OCI-LY7 (cell line): ENCODE results near the gene GRIK2. TPM values are rescaled to one million over a fixed set of nuclear protein-coding genes. Genes with fewer than 3 reads are reported as not detected.

Experiments used
- BruUV-seq: library from RNA; stranded (reverse); fragments of 400-500 nt; replicated peaks from 2 replicates; lab custom pipeline; 2021; lab: Mats Ljungman, UMichigan
- CTCF ChIA-PET: fragments of 300-600 bp; sonication (Branson Sonifier 250); formaldehyde crosslinking; loops from one replicate; lab custom pipeline; 2022; ENCODE audit warnings: antibody characterized with exemption; ENCODE audit not compliant: unreplicated experiment; lab: Charles Lee
- POLR2A ChIA-PET: fragments of 300-600 bp; sonication (Branson Sonifier 250); formaldehyde crosslinking; loops from one replicate; lab custom pipeline; 2022; ENCODE audit warnings: antibody characterized with exemption; lab: Charles Lee
- DNase-seq: peaks from one replicate; pipeline ENCODE4 v3.0.0-alpha.2; 2015; ENCODE audit warnings: low spot score
- H2AFZ ChIP-seq: fragments of 200-600 bp; sonication (generic), shearing (Covaris generic); 2 replicates; pipeline ENCODE4 v1.6.1; 2014; ENCODE audit warnings: mild to moderate bottlenecking, antibody characterized with exemption, low read length, moderate library complexity
- H3K27ac ChIP-seq: fragments of 200-600 bp; sonication (generic); 2 replicates; pipeline ENCODE4 v1.5.1; 2014; ENCODE audit warnings: mixed run types, low read depth, mild to moderate bottlenecking, moderate library complexity, low read length, inconsistent platforms; ENCODE audit not compliant: poor library complexity, severe bottlenecking
- H3K36me3 ChIP-seq: fragments of 200-600 bp; sonication (generic); 2 replicates; pipeline ENCODE4 v1.6.1; 2014; ENCODE audit warnings: mild to moderate bottlenecking, antibody characterized with exemption, low read length, moderate library complexity, mixed read lengths; ENCODE audit not compliant: insufficient read depth
- H3K4me1 ChIP-seq: fragments of 200-600 bp; sonication (generic); 2 replicates; pipeline ENCODE4 v1.5.1; 2014; ENCODE audit warnings: mild to moderate bottlenecking, low read length; ENCODE audit not compliant: insufficient read depth, poor library complexity, severe bottlenecking
- H3K4me2 ChIP-seq: fragments of 200-600 bp; sonication (generic); 2 replicates; pipeline ENCODE4 v1.6.1; 2014; ENCODE audit warnings: mild to moderate bottlenecking, low read length
- H3K4me3 ChIP-seq: fragments of 200-600 bp; sonication (generic); 2 replicates; pipeline ENCODE4 v1.5.1; 2014; ENCODE audit warnings: mild to moderate bottlenecking, low read depth, low read length; ENCODE audit not compliant: poor library complexity, severe bottlenecking
- H3K79me2 ChIP-seq: fragments of 200-600 bp; sonication (generic); 2 replicates; pipeline ENCODE4 v1.6.1; 2016; ENCODE audit warnings: low read depth, mild to moderate bottlenecking, low read length, moderate library complexity, mixed read lengths; ENCODE audit not compliant: insufficient read depth
- H3K9me2 ChIP-seq: fragments of 200-600 bp; sonication (generic); 2 replicates; pipeline ENCODE4 v1.6.1; 2016; ENCODE audit warnings: mild to moderate bottlenecking, low read length, mixed read lengths; ENCODE audit not compliant: insufficient read depth
- H3K9me3 ChIP-seq: fragments of 200-600 bp; sonication (generic); 2 replicates; pipeline ENCODE4 v1.6.1; 2014; ENCODE audit warnings: mild to moderate bottlenecking, mixed run types, low read length, mixed read lengths
- H4K20me1 ChIP-seq: fragments of 200-600 bp; sonication (generic); 2 replicates; pipeline ENCODE4 v1.6.1; 2014; ENCODE audit warnings: mild to moderate bottlenecking, antibody characterized with exemption, low read length, moderate library complexity, mixed read lengths; ENCODE audit not compliant: insufficient read depth
- CTCF ChIP-seq: fragments of 200-600 bp; sonication (generic); conservative IDR thresholded peaks from 2 replicates; pipeline ENCODE4 v1.5.1; 2014; ENCODE audit warnings: mild to moderate bottlenecking, antibody characterized with exemption, low read length, moderate library complexity, mixed read lengths
- EZH2phosphoT487 ChIP-seq: fragments of 200-600 bp; sonication (generic); IDR thresholded peaks from 2 replicates; pipeline ENCODE4 v1.6.1; 2018; ENCODE audit warnings: low read depth, borderline replicate concordance, mild to moderate bottlenecking, mixed run types, antibody characterized with exemption, low read length, moderate library complexity, mixed read lengths
- intact Hi-C: fragments of 100-400 bp; cut with micrococcal nuclease; formaldehyde crosslinking; loops from one replicate; pipeline ENCODE4 v1.10.0; 2022; ENCODE audit not compliant: unreplicated experiment
- total RNA-seq, 2 experiments: library from RNA; depleted of rRNA in 1 of 2; stranded (reverse); fragments of >200 nt in 1 of 2; shearing (Covaris generic) in 1 of 2; gene quantifications; 2 replicates each; pipeline ENCODE4 v1.2.3, GENCODE V29; 2014 to 2022

The GRIK2 gene
- total RNA-seq, 2 experiments from 2014 or later = not detected

- H3K9me2 ChIP-seq = no peaks in the 10 kb centered on the region
- H3K79me2 ChIP-seq = no peaks in the 10 kb centered on the region
- POLR2A ChIA-PET = no interaction called here
- no peak overlapping the region for H2AFZ ChIP-seq
- H3K4me3 ChIP-seq = no peak overlapping the region
- no peaks in the 10 kb centered on the region for H4K20me1 ChIP-seq
- no TSS peak for BruUV-seq
- H3K27ac ChIP-seq = no peak overlapping the region
- H3K9me3 ChIP-seq = no peaks in the 10 kb centered on the region
- DNase-seq = no peak
- CTCF ChIA-PET = no interaction called here
- no peak overlapping the region for H3K4me2 ChIP-seq
- intact Hi-C loops = no loop called here
- H3K36me3 ChIP-seq = no peaks in the 10 kb centered on the region
- no peak for TF ChIP-seq EZH2phosphoT487
- no peak for TF ChIP-seq CTCF
- no peaks in the 10 kb centered on the region for H3K4me1 ChIP-seq
Observed at GRCh38 chr6:101640131-101640530, 246.6 kb downstream of the GRIK2 start.

GRCh38 chr6:101645770-101646169 is 252.3 kb downstream of the GRIK2 start:
- H3K9me2 ChIP-seq = no peaks in the 10 kb centered on the region
- CTCF ChIA-PET = no interaction called here
- no peaks in the 10 kb centered on the region for H3K79me2 ChIP-seq
- TF ChIP-seq CTCF (0 out of 2 replicates have a peak, but pooled peaks have one; percentile 21), EZH2phosphoT487 (no peak)
- no TSS peak for BruUV-seq
- no peaks in the 10 kb centered on the region for H3K4me1 ChIP-seq
- no peak overlapping the region for H3K4me2 ChIP-seq
- H3K36me3 ChIP-seq = no peaks in the 10 kb centered on the region
- no peak overlapping the region for H3K27ac ChIP-seq
- H3K4me3 ChIP-seq = no peak overlapping the region
- H3K9me3 ChIP-seq = no peaks in the 10 kb centered on the region
- no peaks in the 10 kb centered on the region for H4K20me1 ChIP-seq
- no peak for DNase-seq
- intact Hi-C loops = no loop called here
- POLR2A ChIA-PET = interaction anchor here (0.6 to 1.1 kb wide), 2 partner anchors 12 to 41 kb away, joined by 3 to 4 read pairs; no protein-coding TSS in a partner anchor
- no peak overlapping the region for H2AFZ ChIP-seq

- ChIA-PET CTCF (no interaction called here), POLR2A (interaction anchor here (0.6 to 1.4 kb wide), 6 partner anchors 13 to 253 kb away, joined by 3 to 5 read pairs (median 3); no protein-coding TSS in a partner anchor)
- intact Hi-C loops = loop anchor here (10.0 kb wide), 1 partner anchor 246 kb away; no protein-coding TSS in a partner anchor
- Histone ChIP-seq H3K27ac (no peak overlapping the region), H4K20me1 (no peaks in the 10 kb centered on the region), H2AFZ (no peak overlapping the region), H3K4me2 (no peak overlapping the region), H3K4me1 (no peaks in the 10 kb centered on the region), H3K9me3 (no peaks in the 10 kb centered on the region), H3K9me2 (no peaks in the 10 kb centered on the region), H3K36me3 (no peaks in the 10 kb centered on the region), H3K79me2 (no peaks in the 10 kb centered on the region), H3K4me3 (no peak overlapping the region)
- BruUV-seq = no TSS peak
- DNase-seq = no peak
- no peak for TF ChIP-seq EZH2phosphoT487
- no peak for TF ChIP-seq CTCF
Observed at GRCh38 chr6:101650402-101651100, 257.0 kb downstream of the GRIK2 start.
